OCI-LY3 (cell line): ENCODE measurements around the gene INHBB.

ENCODE experiments used
- H2AFZ ChIP-seq: fragments of 200-600, 300-600 bp; shearing (Covaris generic); 2 replicates; pipeline ENCODE4 v1.6.0; 2014; ENCODE audit warnings: antibody characterized with exemption, low read depth, low read length
- H3K27ac ChIP-seq: fragments of 200-600, 300-600 bp; sonication (generic); 2 replicates; pipeline ENCODE4 v1.5.1; 2014; ENCODE audit warnings: mild to moderate bottlenecking, low read length, moderate library complexity, mixed read lengths
- H3K27me3 ChIP-seq: fragments of 200-600, 300-600 bp; sonication (generic); 2 replicates; pipeline ENCODE4 v1.6.1; 2014; ENCODE audit warnings: low read depth, low read length, mixed read lengths
- H3K36me3 ChIP-seq: fragments of 200-600, 300-600 bp; sonication (generic); replicated peaks from 2 replicates; pipeline ENCODE3; 2014; ENCODE audit warnings: low read depth, low read length, mixed read lengths
- H3K4me1 ChIP-seq: fragments of 300-600, 200-600 bp; sonication (generic); 2 replicates; pipeline ENCODE4 v1.6.1; 2014; ENCODE audit warnings: low read length, mixed read lengths
- H3K4me2 ChIP-seq: fragments of 200-600, 300-600 bp; sonication (generic); 2 replicates; pipeline ENCODE4 v1.6.1; 2014; ENCODE audit warnings: low read length, mixed read lengths
- H3K4me3 ChIP-seq: fragments of 300-600, 200-600 bp; sonication (generic); 2 replicates; pipeline ENCODE4 v1.5.1; 2014; ENCODE audit warnings: antibody characterized with exemption, mild to moderate bottlenecking, low read length, moderate library complexity
- H3K79me2 ChIP-seq: fragments of 300-600, 200-600 bp; shearing (Covaris generic); 2 replicates; pipeline ENCODE4 v1.6.1; 2014; ENCODE audit warnings: mild to moderate bottlenecking, low read length, mixed read lengths
- H3K9ac ChIP-seq: fragments of 300-600, 200-600 bp; shearing (Covaris generic); 2 replicates; pipeline ENCODE4 v1.6.0; 2014; ENCODE audit warnings: mild to moderate bottlenecking, low read length, moderate library complexity
- H3K9me3 ChIP-seq: fragments of 200-600, 300-600 bp; shearing (Covaris generic); 2 replicates; pipeline ENCODE4 v1.6.1; 2014; ENCODE audit warnings: low read length, mixed read lengths; ENCODE audit not compliant: insufficient read depth
- H4K20me1 ChIP-seq: fragments of 200-600, 300-600 bp; sonication (generic); 2 replicates; pipeline ENCODE4 v1.6.1; 2016; ENCODE audit warnings: low read length, mixed read lengths; ENCODE audit not compliant: insufficient read depth
- CTCF ChIP-seq: fragments of 200-600, 300-600 bp; sonication (generic); IDR thresholded peaks from 2 replicates; pipeline ENCODE4 v1.5.1; 2014; ENCODE audit warnings: antibody characterized with exemption, low read length, low read depth
- EZH2phosphoT487 ChIP-seq: fragments of 200-600 bp; shearing (Covaris generic); IDR thresholded peaks from 2 replicates; pipeline ENCODE4 v1.6.1; 2018; ENCODE audit warnings: antibody characterized with exemption, mixed run types, low read depth

Gene INHBB

GRCh38 chr2:120324933-120325332 lies 21.0 kb upstream of the INHBB start:
- H3K9ac ChIP-seq: no peak overlapping the region
- H3K4me3 ChIP-seq: no peak overlapping the region
- H3K4me2 ChIP-seq: no peak overlapping the region
- no peak overlapping the region for H3K27ac ChIP-seq
- H3K79me2 ChIP-seq: no peaks in the 10 kb centered on the region
- no peaks in the 10 kb centered on the region for H3K4me1 ChIP-seq
- no peak overlapping the region for H2AFZ ChIP-seq
- no peaks in the 10 kb centered on the region for H3K9me3 ChIP-seq
- H3K36me3 ChIP-seq: no peaks in the 10 kb centered on the region
- no peaks in the 10 kb centered on the region for H3K27me3 ChIP-seq
- TF ChIP-seq CTCF (no peak), EZH2phosphoT487 (no peak)
- no peaks in the 10 kb centered on the region for H4K20me1 ChIP-seq

GRCh38 chr2:120326066-120326465 lies 19.9 kb upstream of the INHBB start:
- H3K4me2 ChIP-seq: no peak overlapping the region
- H2AFZ ChIP-seq: no peak overlapping the region
- H4K20me1 ChIP-seq: no peaks in the 10 kb centered on the region
- H3K4me3 ChIP-seq: no peak overlapping the region
- H3K4me1 ChIP-seq: no peaks in the 10 kb centered on the region
- no peaks in the 10 kb centered on the region for H3K79me2 ChIP-seq
- peaks cover 3% of the 10 kb centered on the region; the same call in 1 of the 2 replicates for H3K27me3 ChIP-seq
- no peaks in the 10 kb centered on the region for H3K9me3 ChIP-seq
- TF ChIP-seq CTCF (no peak), EZH2phosphoT487 (no peak)
- no peaks in the 10 kb centered on the region for H3K36me3 ChIP-seq
- H3K27ac ChIP-seq: no peak overlapping the region
- no peak overlapping the region for H3K9ac ChIP-seq

GRCh38 chr2:120330946-120331822 lies 14.8 kb upstream of the INHBB start:
- peak overlapping the region; percentile 32; the same call in 1 of the 2 replicates for H3K4me3 ChIP-seq
- peak overlapping the region; percentile 46 for H3K4me2 ChIP-seq
- H2AFZ ChIP-seq: no peak overlapping the region
- H3K4me1 ChIP-seq: no peaks in the 10 kb centered on the region
- H3K27ac ChIP-seq: no peak overlapping the region
- H3K9ac ChIP-seq: no peak overlapping the region
- no peaks in the 10 kb centered on the region for H3K9me3 ChIP-seq
- peaks cover 14% of the 10 kb centered on the region for H3K27me3 ChIP-seq
- H3K36me3 ChIP-seq: no peaks in the 10 kb centered on the region
- H3K79me2 ChIP-seq: no peaks in the 10 kb centered on the region
- no peaks in the 10 kb centered on the region for H4K20me1 ChIP-seq
- TF ChIP-seq EZH2phosphoT487: no peak
- no peak for TF ChIP-seq CTCF

- H3K27me3 ChIP-seq: peaks cover 14% of the 10 kb centered on the region
- H3K4me2 ChIP-seq: no peak overlapping the region
Observed at GRCh38 chr2:120331903-120332302, 14.0 kb upstream of the INHBB start.

More at GRCh38 chr2:120331903-120332302, 14.0 kb upstream of the INHBB start:
- no peaks in the 10 kb centered on the region for H4K20me1 ChIP-seq
- H3K9me3 ChIP-seq: no peaks in the 10 kb centered on the region
- no peak overlapping the region for H3K9ac ChIP-seq
- no peak overlapping the region for H3K4me3 ChIP-seq
- no peaks in the 10 kb centered on the region for H3K36me3 ChIP-seq
- no peak overlapping the region for H2AFZ ChIP-seq
- no peak overlapping the region for H3K27ac ChIP-seq
- no peaks in the 10 kb centered on the region for H3K4me1 ChIP-seq
- no peak for TF ChIP-seq EZH2phosphoT487
- no peak for TF ChIP-seq CTCF
- no peaks in the 10 kb centered on the region for H3K79me2 ChIP-seq
